G401.6 (cell line): ENCODE measurements around the gene SMCR8.
"Not testable (repeated sequence)": the region's sequence is repeated elsewhere in the genome, so short reads cannot be mapped to it uniquely, and the experiment has no call there.

Experiments
- FAIRE-seq: peaks from 2 replicates; lab custom pipeline; 2012; peaks lifted over from hg19 to GRCh38; lab: Jason Lieb, UNC

SMCR8 gene

DNA sequence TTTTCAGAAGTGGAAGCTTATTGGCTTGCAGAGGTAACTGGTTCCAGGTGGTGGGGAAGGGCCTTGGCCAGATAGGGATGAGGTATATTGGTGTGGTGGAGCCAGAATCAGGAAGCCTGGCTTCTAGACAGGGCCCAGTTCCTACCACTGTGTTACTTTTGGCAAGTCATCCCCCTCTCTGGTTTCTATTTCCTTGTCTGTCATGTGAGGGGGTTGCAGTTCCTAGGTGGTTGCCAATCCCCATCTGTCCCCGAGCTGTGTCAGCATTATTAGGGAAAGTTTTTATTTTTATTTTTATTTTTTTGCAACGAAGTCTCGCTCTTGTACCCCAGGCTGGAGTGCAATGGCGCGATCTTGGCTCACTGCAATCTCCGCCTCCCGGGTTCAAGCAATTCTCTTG, 3.0 kb downstream of the SMCR8 start:
- FAIRE-seq, result no peak

- no peak for FAIRE-seq
Observed at GRCh38 chr17:18318771-18319450, 3.8 kb downstream of the SMCR8 start.

DNA sequence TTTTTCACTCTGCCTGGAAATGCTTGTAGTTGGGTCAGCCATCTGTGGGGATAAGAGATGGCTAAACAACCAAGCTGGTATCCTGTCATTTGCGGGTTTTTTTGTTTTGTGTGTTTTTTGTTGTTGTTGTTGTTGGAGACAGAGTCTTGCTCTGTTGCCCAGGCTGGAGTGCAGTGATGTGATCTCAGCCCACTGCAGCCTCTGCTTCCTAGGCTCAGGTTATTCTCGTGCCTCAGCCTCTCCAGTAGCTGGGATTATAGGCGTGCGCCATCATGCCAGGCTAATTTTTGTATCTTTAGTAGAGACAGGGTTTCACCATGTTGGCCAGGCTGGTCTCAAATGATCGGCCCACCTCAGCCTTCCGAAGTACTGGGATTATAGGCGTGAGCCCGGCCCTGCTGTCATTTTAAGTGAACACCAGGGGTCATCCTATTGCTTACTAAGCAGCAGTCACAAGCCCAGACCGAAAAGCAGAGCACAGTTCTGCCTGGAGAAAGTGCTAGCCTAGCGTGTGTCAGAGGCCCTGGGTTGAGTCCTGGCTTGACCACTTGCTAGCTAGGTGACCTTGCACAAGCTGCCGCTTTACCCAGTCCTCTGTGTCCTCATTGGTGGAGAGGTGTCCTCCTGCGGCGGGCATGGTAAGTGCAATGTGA, 4.6 kb downstream of the SMCR8 start:
- FAIRE-seq, result no peak

DNA sequence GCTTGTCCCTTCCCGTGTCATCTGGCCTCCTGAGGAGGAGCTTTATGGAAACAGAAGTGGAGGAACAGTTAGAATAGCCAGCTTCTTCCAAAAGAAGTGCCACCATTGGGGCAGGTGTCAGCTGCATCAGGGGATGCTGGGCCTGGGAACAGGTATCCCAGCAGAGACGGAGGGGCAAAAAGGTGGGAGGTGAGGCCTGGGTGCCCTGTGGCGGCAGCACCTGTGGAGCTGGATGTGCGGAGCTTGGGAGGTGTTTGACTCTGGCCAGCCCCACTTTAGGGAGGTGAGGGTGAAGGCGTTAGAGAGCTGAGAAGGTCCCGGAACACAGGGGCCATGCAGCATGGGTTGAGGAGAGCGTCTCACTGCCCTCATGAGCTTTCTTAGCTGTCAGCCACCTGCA, 5.2 kb downstream of the SMCR8 start:
- FAIRE-seq, result no peak

- no peak for FAIRE-seq
Observed at GRCh38 chr17:18321309-18321708, 6.2 kb downstream of the SMCR8 start.

- no peak for FAIRE-seq
Observed at GRCh38 chr17:18322522-18322921, 7.4 kb downstream of the SMCR8 start.

DNA sequence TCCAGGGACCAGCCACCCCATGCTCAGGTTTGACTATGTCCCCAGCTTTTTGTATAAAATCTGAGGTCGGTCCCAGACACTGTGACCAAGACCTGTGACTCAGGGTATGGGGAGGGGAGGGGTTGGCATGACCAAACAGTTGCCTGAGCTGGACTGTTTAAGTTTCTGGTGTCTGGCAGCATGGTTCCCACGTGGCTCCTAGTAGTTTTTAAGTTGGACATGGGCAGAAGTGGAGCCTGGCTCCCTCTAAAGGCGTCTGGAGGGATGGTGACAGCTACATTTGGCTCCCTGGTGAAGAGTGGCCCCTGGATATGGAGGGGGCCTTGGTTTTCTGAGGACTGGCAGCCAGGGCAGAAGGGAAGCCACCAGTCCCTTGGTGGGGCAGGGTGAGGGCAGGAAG, 7.9 kb downstream of the SMCR8 start:
- no peak for FAIRE-seq

DNA sequence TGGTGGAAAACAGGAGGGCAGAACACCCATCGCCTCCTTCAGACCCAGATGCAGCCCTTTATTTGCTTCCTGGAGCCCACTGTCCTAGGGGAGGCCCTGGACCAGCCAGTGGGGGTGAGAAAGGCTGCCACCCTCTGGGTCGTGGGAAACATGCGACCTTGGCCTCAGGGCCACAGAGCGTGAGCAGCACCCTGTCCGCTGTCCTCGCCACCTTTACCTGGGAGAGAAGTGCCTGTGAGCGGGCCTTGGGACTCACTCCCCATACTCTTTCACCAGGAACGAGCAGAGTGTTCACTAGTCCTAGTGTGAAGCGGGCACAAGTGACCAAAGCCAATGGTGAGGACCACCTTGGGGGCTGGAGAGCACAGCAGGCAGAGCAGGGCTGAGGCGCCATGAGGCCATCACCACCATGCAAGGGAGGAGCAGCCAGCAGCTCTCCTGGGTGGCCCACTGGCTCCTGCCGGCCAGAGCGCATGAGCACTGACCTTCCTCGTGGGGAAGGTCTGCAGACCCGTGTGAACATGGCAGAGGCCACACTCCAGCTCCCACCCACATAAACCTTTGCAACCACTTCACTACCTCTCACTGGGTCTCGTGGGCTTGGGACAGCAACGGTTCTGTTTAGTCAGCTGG, 8.5 kb downstream of the SMCR8 start:
- no peak for FAIRE-seq

DNA sequence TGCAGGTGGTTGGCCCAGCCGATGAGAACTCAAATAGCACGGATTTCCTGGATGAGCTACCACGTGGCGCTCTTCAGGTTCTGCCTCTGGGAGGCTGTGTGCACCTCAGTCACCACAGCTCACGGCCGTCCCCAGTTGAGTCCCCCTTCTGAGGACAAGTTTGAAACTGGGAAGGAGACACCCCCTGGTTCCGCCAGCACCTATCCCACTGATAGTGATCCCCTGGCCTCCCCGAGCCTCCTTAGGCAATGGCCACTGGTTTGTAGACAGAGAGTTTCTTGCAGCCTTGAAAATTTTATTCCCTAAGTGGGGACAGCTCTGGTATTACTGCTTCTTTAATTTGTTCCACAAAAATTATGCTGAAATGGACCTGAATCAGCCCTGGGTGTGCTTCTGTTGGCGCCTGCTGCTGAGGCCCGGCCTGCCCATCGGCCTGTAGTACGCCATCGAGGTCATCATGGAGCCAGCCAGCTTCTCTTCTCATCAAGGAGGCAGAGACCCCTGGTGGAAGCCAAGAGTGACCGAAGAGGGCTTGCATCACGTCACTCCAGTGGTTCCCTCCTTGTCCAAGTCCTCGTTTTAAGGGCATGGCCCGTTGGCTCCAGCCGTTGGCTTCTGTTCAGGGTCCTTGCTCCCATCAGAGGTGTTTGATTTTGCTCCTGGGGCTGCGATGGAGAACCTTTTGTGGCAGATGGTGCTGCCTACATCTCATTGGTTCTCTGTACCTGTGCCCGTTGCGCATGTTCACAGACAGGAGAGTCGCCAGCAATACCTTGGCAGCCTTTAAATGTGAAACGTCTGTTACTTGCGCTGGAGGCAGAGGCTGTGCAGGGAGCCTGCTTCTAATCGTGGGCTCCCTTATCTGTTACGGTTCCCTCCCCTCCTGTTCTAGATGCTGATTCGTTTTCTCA, 9.3 kb downstream of the SMCR8 start:
- FAIRE-seq, result no peak

GRCh38 chr17:18326039-18326438, 10.9 kb downstream of the SMCR8 start:
- no peak for FAIRE-seq

- no peak for FAIRE-seq
Observed at GRCh38 chr17:18326572-18326971, 11.5 kb downstream of the SMCR8 start.

DNA sequence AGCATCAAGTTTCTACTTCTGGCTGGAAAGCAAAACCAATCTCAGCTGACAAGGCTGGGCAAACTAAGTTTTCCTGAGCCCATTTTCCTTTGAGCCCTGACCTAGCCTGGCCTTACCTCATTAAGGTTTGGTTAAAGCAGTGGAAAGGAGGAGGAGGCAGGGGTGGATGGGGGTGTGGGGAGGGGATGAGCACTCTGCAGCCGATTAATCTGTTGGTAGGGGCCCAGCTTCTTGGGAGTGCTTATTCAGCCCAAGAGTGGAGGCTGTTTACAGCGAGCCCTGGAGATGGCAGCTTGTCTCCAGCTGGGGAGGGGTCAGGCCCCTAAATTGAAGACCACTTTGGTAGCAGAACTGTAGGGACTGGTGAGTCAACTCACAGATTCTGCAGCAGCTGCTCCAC, 12.0 kb downstream of the SMCR8 start:
- no peak for FAIRE-seq

DNA sequence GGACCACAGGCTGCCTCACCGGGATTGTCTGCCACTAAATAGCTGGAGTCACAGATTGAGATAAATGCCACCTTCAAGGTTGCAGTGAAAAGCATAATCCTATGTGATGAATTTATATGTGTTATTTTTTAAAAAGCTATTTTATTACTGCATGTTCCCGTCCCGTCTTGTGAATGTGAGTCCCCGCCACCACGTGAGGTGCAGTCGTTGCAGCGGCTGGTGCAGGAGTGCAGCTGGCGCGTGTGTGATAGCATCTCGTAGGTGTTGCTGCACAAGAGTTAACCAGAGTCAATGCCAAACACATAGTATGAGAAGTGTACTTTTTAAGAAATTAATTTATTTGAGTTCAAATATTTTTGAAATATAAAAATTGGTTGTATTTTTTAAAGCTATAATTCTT, 12.5 kb downstream of the SMCR8 start:
- no peak for FAIRE-seq

- no peak for FAIRE-seq
Observed at GRCh38 chr17:18328643-18329204, 13.6 kb downstream of the SMCR8 start.

- no peak for FAIRE-seq
Observed at GRCh38 chr17:18331879-18332278, 16.8 kb downstream of the SMCR8 start.

- no peak for FAIRE-seq
Observed at GRCh38 chr17:18332909-18333489, 17.9 kb downstream of the SMCR8 start.

DNA sequence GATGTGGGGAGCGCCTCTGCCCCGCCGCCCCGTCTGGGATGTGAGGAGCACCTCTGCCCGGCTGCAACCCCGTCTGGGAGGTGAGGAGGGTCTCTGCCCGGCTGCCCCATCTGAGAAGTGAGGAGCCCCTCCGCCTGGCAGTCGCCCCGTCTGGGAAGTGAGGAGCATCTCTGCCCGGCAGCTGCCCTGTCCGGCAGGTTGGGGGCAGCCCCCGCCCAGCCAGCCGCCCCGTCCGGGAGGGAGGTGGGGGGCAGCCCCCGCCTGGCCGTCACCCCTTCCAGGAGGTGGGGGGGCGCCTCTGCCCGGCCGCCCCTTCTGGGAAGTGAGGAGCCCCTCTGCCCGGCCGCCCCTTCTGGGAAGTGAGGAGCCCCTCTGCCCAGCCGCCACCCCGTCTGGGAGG, 23.1 kb downstream of the SMCR8 start:
- not testable (repeated sequence) for FAIRE-seq

DNA sequence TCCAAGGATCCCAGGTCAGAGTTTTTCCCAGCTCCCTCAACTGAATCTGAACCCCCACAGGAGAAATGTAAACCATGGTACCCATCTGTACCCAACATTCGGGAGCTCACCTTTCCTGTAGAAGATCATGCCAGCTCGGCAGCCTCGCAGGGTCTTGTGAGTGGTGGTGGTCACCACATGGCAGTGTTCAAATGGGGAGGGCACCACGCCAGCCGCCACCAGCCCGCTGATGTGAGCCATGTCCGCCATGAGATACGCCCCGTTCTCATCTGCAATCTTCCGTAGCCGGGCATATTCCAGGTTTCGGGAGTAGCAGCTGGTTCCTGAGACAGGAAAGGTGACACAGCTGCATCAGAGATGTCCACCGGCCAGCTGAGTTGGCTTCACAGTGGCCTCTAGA, 24.8 kb downstream of the SMCR8 start:
- FAIRE-seq, result no peak

GRCh38 chr17:18344021-18344420, 28.9 kb downstream of the SMCR8 start:
- no peak for FAIRE-seq

GRCh38 chr17:18353541-18353940, 38.4 kb downstream of the SMCR8 start:
- FAIRE-seq, result no peak

- FAIRE-seq, result no peak
Observed at GRCh38 chr17:18356624-18357023, 41.5 kb downstream of the SMCR8 start.

DNA sequence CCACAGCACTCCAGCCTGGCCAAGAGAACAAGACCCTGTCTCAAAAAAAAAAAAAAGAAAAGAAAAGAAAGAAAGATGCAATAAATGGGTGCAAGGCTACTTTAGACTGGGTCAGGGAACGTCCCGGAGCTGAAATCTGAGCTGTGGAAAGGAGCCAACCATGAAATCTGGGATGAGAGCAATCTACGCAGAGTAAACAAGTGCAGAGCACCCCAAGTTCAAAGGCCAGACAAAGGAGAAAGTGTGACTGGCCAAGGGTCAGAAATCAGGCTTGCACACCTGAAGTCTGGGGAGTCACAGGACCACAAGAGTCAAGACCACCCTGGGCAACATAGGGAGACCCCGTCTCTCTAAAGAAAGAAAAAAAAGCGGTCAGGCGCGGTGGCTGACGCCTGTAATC, 45.4 kb downstream of the SMCR8 start:
- FAIRE-seq, result no peak
